H9 (cell line): ENCODE measurements around the gene OR10A6. TPM values are rescaled to one million over a fixed set of nuclear protein-coding genes. Genes with fewer than 3 reads are reported as not detected.

Experiments used
- DNase-seq: peaks from one replicate; pipeline ENCODE4 v3.0.0-alpha.2; 2017
- H2AFZ ChIP-seq: one replicate; pipeline ENCODE4 v1.6.1; 2013; ENCODE audit warnings: mild to moderate bottlenecking, low read length, control low read depth, moderate library complexity
- H2AK5ac ChIP-seq: 2 replicates; pipeline ENCODE4 v1.6.1; 2013; ENCODE audit warnings: low read length, control low read depth, mixed read lengths; ENCODE audit not compliant: insufficient read length
- H2BK120ac ChIP-seq: one replicate; pipeline ENCODE4 v1.6.1; 2013; ENCODE audit warnings: low read depth, mild to moderate bottlenecking, low read length, control low read depth, inconsistent platforms; ENCODE audit not compliant: poor library complexity, severe bottlenecking
- H2BK12ac ChIP-seq: 2 replicates; pipeline ENCODE4 v1.6.1; 2013; ENCODE audit warnings: low read length, control low read depth, mixed read lengths, low read depth; ENCODE audit not compliant: insufficient read length
- H2BK15ac ChIP-seq: 2 replicates; pipeline ENCODE4 v1.6.1; 2013; ENCODE audit warnings: low read depth, low read length, control low read depth
- H2BK20ac ChIP-seq: one replicate; pipeline ENCODE4 v1.6.1; 2013; ENCODE audit warnings: low read depth, mild to moderate bottlenecking, low read length, control low read depth, inconsistent platforms; ENCODE audit not compliant: poor library complexity, severe bottlenecking
- H2BK5ac ChIP-seq: 2 replicates; pipeline ENCODE4 v1.6.1; 2013; ENCODE audit warnings: low read length, control low read depth, mixed read lengths; ENCODE audit not compliant: insufficient read length
- H3K14ac ChIP-seq: 2 replicates; pipeline ENCODE4 v1.6.1; 2013; ENCODE audit warnings: low read length, control low read depth; ENCODE audit not compliant: insufficient read depth
- H3K18ac ChIP-seq: 2 replicates; pipeline ENCODE4 v1.6.1; 2013; ENCODE audit warnings: low read depth, mild to moderate bottlenecking, mixed read lengths, low read length, control low read depth; ENCODE audit not compliant: insufficient read length
- H3K23ac ChIP-seq: 2 replicates; pipeline ENCODE4 v1.6.1; 2013; ENCODE audit warnings: low read length, control low read depth, mixed read lengths, low read depth; ENCODE audit not compliant: insufficient read length
- H3K23me2 ChIP-seq: 2 replicates; pipeline ENCODE4 v1.6.1; 2013; ENCODE audit warnings: low read depth, mild to moderate bottlenecking, mixed read lengths, low read length, control low read depth; ENCODE audit not compliant: insufficient read length, poor library complexity, severe bottlenecking
- H3K27ac ChIP-seq: 2 replicates; pipeline ENCODE4 v1.5.1; 2013; ENCODE audit warnings: low read length, control low read depth, mixed read lengths, low read depth; ENCODE audit not compliant: insufficient read length
- H3K27me3 ChIP-seq: 2 replicates; pipeline ENCODE4 v1.6.1; 2013; ENCODE audit warnings: low read length, control low read depth, inconsistent platforms; ENCODE audit not compliant: insufficient read depth
- H3K4ac ChIP-seq: 2 replicates; pipeline ENCODE4 v1.6.1; 2013; ENCODE audit warnings: low read depth, mild to moderate bottlenecking, control low read depth, inconsistent platforms, low read length, moderate library complexity
- H3K4me1 ChIP-seq: 2 replicates; pipeline ENCODE4 v1.6.1; 2013; ENCODE audit warnings: low read length, control low read depth, inconsistent platforms; ENCODE audit not compliant: insufficient read depth
- H3K4me2 ChIP-seq: 2 replicates; pipeline ENCODE4 v1.6.1; 2013; ENCODE audit warnings: low read length, control low read depth, mixed read lengths; ENCODE audit not compliant: insufficient read length, insufficient read depth
- H3K56ac ChIP-seq: 2 replicates; pipeline ENCODE4 v1.6.1; 2013; ENCODE audit warnings: low read depth, mild to moderate bottlenecking, mixed read lengths, low read length, control low read depth; ENCODE audit not compliant: insufficient read length
- H3K79me1 ChIP-seq: 2 replicates; pipeline ENCODE4 v1.6.1; 2013; ENCODE audit warnings: low read depth, mild to moderate bottlenecking, moderate library complexity, low read length, control low read depth, inconsistent platforms; ENCODE audit not compliant: insufficient read depth, poor library complexity, severe bottlenecking
- H3K79me2 ChIP-seq: 2 replicates; pipeline ENCODE4 v1.6.1; 2013; ENCODE audit warnings: low read length, control low read depth, inconsistent platforms; ENCODE audit not compliant: insufficient read depth
- H3K9ac ChIP-seq: 2 replicates; pipeline ENCODE4 v1.6.1; 2013; ENCODE audit warnings: low read length, control low read depth, mixed read lengths; ENCODE audit not compliant: insufficient read length; ENCODE audit errors: extremely low read depth
- H3K9me3 ChIP-seq: one replicate; pipeline ENCODE4 v1.6.1; 2013; ENCODE audit warnings: low read depth, low read length, inconsistent platforms; ENCODE audit not compliant: control insufficient read depth
- H3T11ph ChIP-seq: one replicate; pipeline ENCODE4 v1.6.1; 2013; ENCODE audit warnings: mild to moderate bottlenecking, low read length, control low read depth, inconsistent platforms
- H4K20me1 ChIP-seq: one replicate; pipeline ENCODE4 v1.6.1; 2013; ENCODE audit not compliant: control insufficient read depth, insufficient read length, insufficient read depth
- H4K5ac ChIP-seq: 2 replicates; pipeline ENCODE4 v1.6.1; 2013; ENCODE audit warnings: low read depth, mild to moderate bottlenecking, mixed read lengths, low read length, control low read depth; ENCODE audit not compliant: insufficient read length
- H4K8ac ChIP-seq: replicated peaks from 2 replicates; pipeline ENCODE4 v1.6.1; 2013; ENCODE audit warnings: low read length, control low read depth, mixed read lengths, low read depth; ENCODE audit not compliant: insufficient read length
- H4K91ac ChIP-seq: 2 replicates; pipeline ENCODE4 v1.6.1; 2013; ENCODE audit warnings: low read depth, mild to moderate bottlenecking, moderate library complexity, mixed read lengths, low read length, control low read depth; ENCODE audit not compliant: insufficient read length
- H3K27ac Mint-ChIP-seq, 3 experiments: 2 replicates in 2 of 3; 3 replicates in 1 of 3; pipeline ENCODE4 v1.8.0; 2020 to 2021; ENCODE audit warnings: mixed read lengths in 3 of 3, mild to moderate bottlenecking in 1 of 3, moderate library complexity in 1 of 3
- H3K27me3 Mint-ChIP-seq: 2 replicates; pipeline ENCODE4 v1.8.0; 2021; ENCODE audit warnings: low read depth, mild to moderate bottlenecking, moderate library complexity, mixed read lengths
- H3K36me3 Mint-ChIP-seq, 3 experiments: 2 replicates in 2 of 3; 3 replicates in 1 of 3; pipeline ENCODE4 v1.8.0; 2020 to 2021; ENCODE audit warnings: low read depth in 3 of 3, mixed read lengths in 3 of 3; ENCODE audit not compliant: insufficient read depth in 1 of 3
- H3K4me1 Mint-ChIP-seq, 2 experiments: 2 replicates each; pipeline ENCODE4 v1.8.0; 2020; ENCODE audit warnings: mixed read lengths in 2 of 2
- H3K4me3 Mint-ChIP-seq, 2 experiments: 2 replicates in 1 of 2; 3 replicates in 1 of 2; pipeline ENCODE4 v1.8.0; 2020 to 2021; ENCODE audit warnings: mild to moderate bottlenecking in 2 of 2, mixed read lengths in 2 of 2, moderate library complexity in 1 of 2
- H3K9me3 Mint-ChIP-seq, 2 experiments: 2 replicates in 1 of 2; 3 replicates in 1 of 2; pipeline ENCODE4 v1.8.0; 2020; ENCODE audit warnings: mild to moderate bottlenecking in 2 of 2, mixed read lengths in 2 of 2, moderate library complexity in 1 of 2
- WGBS: extraction: QIAGEN DNeasy Blood & Tissue Kit; methylation state at CpG from one replicate; pipeline ENCODE4 v1.1.7; 2013; ENCODE audit warnings: missing lambda C conversion rate, low lambda C conversion rate, mixed read lengths; ENCODE audit not compliant: insufficient read length; ENCODE audit errors: extremely low coverage; 5-methylcytosine and 5-hydroxymethylcytosine counted together
- total RNA-seq: library from RNA; stranded (reverse); gene quantifications from 2 replicates; pipeline ENCODE4 v1.2.1, GENCODE V29; 2021
- TF ChIP-seq, protein P1 (sequence below): fragments of 200-600 bp; sonication (generic); conservative IDR thresholded peaks from 3 replicates; pipeline ENCODE4 v1.8.0; 2021; ENCODE audit warnings: antibody characterized with exemption, mild to moderate bottlenecking

OR10A6 gene
- total RNA-seq, 1 experiment from 2014 or later = not detected

DNA sequence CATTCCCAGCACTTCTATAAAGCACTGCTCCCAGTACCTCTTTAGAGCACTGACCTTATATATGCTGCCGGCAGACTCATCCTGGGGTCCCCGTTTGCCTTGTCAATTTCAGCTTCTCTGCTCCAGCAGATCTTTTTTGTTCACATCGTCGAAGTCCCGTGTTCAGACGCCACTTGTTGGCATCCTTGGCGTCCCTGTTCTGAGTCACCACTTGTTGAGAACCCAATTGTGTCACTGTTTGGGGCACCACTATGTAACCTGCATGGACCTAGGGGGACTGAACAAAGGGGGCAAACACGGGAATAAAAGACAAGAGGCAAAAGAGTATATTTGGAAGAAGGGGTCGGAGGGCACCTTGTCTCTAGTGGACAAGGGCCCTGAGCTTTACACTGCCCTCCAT, 25.5 kb downstream of the OR10A6 start:
- Mint-ChIP-seq H3K27ac (peak overlapping the region; percentile 59 to 97 (median 95)), H3K9me3 (no peaks in the 10 kb centered on the region), H3K36me3 (peaks cover 0 to 2% (median 0%) of the 10 kb centered on the region in 3 experiments; a peak in 1 of 7 replicates), H3K4me1 (peaks cover 66 to 71% of the 10 kb centered on the region in 2 experiments), H3K4me3 (peak overlapping the region in 1 of 2 experiments; percentile 0; a peak in 2 of 5 replicates), H3K27me3 (no peaks in the 10 kb centered on the region)
- Histone ChIP-seq H3K23me2 (no peaks in the 10 kb centered on the region), H2AFZ (peak overlapping the region; percentile 16), H3K56ac (no peak overlapping the region), H3K4ac (no peak overlapping the region; the same call in 1 of the 2 replicates), H4K91ac (no peak overlapping the region), H3K79me1 (no peaks in the 10 kb centered on the region), H3K9me3 (no peaks in the 10 kb centered on the region), H2BK15ac (no peak overlapping the region), H3K27me3 (no peaks in the 10 kb centered on the region), H4K20me1 (peaks cover 3% of the 10 kb centered on the region), H4K5ac (peak overlapping the region; percentile 8), H3K23ac (no peak overlapping the region), H3K4me2 (peak overlapping the region; percentile 50), H4K8ac (no peak overlapping the region), H2BK12ac (no peak overlapping the region), H2BK120ac (peak overlapping the region; percentile 10), H3K4me1 (peaks cover 4% of the 10 kb centered on the region; the same call in 1 of the 2 replicates), H3K79me2 (no peaks in the 10 kb centered on the region), H3T11ph (peak overlapping the region; percentile 81), H2BK20ac (no peak overlapping the region), H3K18ac (peak overlapping the region; percentile 9), H3K14ac (peak overlapping the region; percentile 17; the same call in 1 of the 2 replicates), H2BK5ac (no peak overlapping the region), H3K9ac (peak overlapping the region; percentile 62), H3K27ac (peak overlapping the region; percentile 62), H2AK5ac (no peak overlapping the region)
- DNase-seq = no peak
- TF ChIP-seq, protein P1, sequence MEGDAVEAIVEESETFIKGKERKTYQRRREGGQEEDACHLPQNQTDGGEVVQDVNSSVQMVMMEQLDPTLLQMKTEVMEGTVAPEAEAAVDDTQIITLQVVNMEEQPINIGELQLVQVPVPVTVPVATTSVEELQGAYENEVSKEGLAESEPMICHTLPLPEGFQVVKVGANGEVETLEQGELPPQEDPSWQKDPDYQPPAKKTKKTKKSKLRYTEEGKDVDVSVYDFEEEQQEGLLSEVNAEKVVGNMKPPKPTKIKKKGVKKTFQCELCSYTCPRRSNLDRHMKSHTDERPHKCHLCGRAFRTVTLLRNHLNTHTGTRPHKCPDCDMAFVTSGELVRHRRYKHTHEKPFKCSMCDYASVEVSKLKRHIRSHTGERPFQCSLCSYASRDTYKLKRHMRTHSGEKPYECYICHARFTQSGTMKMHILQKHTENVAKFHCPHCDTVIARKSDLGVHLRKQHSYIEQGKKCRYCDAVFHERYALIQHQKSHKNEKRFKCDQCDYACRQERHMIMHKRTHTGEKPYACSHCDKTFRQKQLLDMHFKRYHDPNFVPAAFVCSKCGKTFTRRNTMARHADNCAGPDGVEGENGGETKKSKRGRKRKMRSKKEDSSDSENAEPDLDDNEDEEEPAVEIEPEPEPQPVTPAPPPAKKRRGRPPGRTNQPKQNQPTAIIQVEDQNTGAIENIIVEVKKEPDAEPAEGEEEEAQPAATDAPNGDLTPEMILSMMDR = no peak
- no CpG with 5 or more reads among the region's 9 CpGs for WGBS
